Natural killer cell treated with Interleukin-12 subunit alpha and Interleukin-12 subunit beta and Interleukin-15 and Interleukin-18, amount 100 ng/mL, for 72 hours (primary cell): Measurements from ENCODE around the gene SUSD4. TPM values are rescaled to one million over a fixed set of nuclear protein-coding genes. Genes with fewer than 3 reads are reported as not detected.
A peak's percentile ranks its signal among the peaks of the same experiment; 100 is the strongest.

ENCODE experiments used
- ATAC-seq, 2 donors: fragments of 150-1000 bp; cut with Tn5 transposase in 1 of 2; sonication (Bioruptor Pico), chemical (Tn5 transposase) in 1 of 2; 2 replicates each; pipeline ENCODE4 v1.10.0; 2021
- DNase-seq: peaks from one replicate; pipeline ENCODE4 v3.0.0; 2022; ENCODE audit warnings: low spot score
- H3K27ac Mint-ChIP-seq, 2 donors: 1 replicate in 1 of 2; 2 replicates in 1 of 2; pipeline ENCODE4 v1.8.0; 2022; ENCODE audit warnings: mixed read lengths in 2 of 2, mild to moderate bottlenecking in 1 of 2, moderate library complexity in 1 of 2
- H3K27me3 Mint-ChIP-seq, 2 donors: 1 replicate in 1 of 2; 2 replicates in 1 of 2; pipeline ENCODE4 v1.8.0; 2022; ENCODE audit warnings: mixed read lengths in 2 of 2
- H3K36me3 Mint-ChIP-seq: one replicate; pipeline ENCODE4 v1.8.0; 2022; ENCODE audit warnings: mixed read lengths
- H3K4me1 Mint-ChIP-seq, 2 donors: 1 replicate in 1 of 2; 2 replicates in 1 of 2; pipeline ENCODE4 v1.8.0; 2022; ENCODE audit warnings: low read depth in 2 of 2, mixed read lengths in 2 of 2, mild to moderate bottlenecking in 1 of 2
- H3K4me3 Mint-ChIP-seq: one replicate; pipeline ENCODE4 v1.8.0; 2022; ENCODE audit warnings: mixed read lengths
- H3K9me3 Mint-ChIP-seq: 2 replicates; pipeline ENCODE4 v1.8.0; 2022; ENCODE audit warnings: mixed read lengths
- total RNA-seq, 2 donors: library from RNA; stranded (reverse); gene quantifications; one replicate each; pipeline ENCODE4 v1.2.3, GENCODE V29; 2022

Gene SUSD4
- total RNA-seq, 2 donors from 2014 or later, result not detected

DNA sequence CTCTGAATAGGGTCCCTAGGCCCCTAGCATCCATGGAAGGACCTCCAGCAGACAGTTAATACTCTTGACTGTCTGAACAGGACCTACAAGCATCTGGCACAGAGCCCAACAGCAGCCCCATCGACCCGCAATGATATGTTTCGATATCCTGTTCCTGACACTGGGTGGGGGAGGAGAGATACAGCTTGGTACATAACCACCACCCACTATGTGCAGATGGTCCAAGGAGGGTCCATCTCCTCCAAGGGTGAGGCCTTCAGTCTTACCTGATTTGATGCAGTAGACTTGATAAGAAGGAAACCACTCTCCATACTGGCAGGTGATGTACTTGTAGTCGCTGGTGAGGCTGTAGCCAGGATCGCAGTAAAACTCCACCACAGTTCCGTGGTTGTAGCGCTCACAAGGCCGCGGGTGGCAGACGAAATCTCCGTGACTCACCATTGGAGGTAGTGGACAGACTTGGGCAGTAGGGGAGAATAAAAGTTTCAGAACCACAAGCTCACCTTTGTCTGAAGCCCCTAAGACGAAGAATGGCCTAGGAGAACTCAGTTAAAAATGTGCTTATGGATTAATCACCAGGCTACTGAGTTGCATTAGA, 134.9 kb downstream of the SUSD4 start:
- no peaks in the 10 kb centered on the region for H3K9me3 Mint-ChIP-seq
- peaks cover 8 to 17% of the 10 kb centered on the region in 2 donors for H3K4me1 Mint-ChIP-seq
- peaks cover 9 to 15% of the 10 kb centered on the region in 2 donors for H3K27me3 Mint-ChIP-seq
- ATAC-seq (no peak), DNase-seq (no peak)
- no peaks in the 10 kb centered on the region for H3K36me3 Mint-ChIP-seq
- H3K27ac Mint-ChIP-seq, result no peak overlapping the region
- no peak overlapping the region for H3K4me3 Mint-ChIP-seq

DNA sequence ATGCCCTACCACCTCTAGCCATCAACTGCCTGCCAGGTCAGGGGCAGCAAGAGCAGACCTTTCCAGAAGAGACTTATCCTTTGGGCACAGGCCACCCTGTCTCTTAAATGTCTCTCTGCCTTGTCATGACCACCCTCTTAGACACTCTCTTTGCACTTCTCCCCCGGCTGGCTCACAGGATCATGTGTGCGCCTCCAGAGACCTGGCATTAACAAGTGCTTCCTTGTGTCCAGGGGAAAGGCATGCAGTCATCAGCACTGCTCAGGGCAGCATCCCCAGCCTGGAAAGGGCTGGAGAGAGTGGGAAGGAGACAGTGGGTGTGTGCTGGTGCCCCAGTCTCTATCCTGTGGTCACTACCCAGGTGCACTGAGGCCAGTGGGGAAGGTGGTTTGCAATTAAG, 135.8 kb downstream of the SUSD4 start:
- DNase-seq (no peak), ATAC-seq (no peak)
- H3K36me3 Mint-ChIP-seq, result no peaks in the 10 kb centered on the region
- H3K27ac Mint-ChIP-seq, result no peak overlapping the region
- H3K9me3 Mint-ChIP-seq, result no peaks in the 10 kb centered on the region
- no peak overlapping the region for H3K4me3 Mint-ChIP-seq
- peaks cover 9 to 15% of the 10 kb centered on the region in 2 donors for H3K27me3 Mint-ChIP-seq
- peaks cover 8 to 17% of the 10 kb centered on the region in 2 donors for H3K4me1 Mint-ChIP-seq

DNA sequence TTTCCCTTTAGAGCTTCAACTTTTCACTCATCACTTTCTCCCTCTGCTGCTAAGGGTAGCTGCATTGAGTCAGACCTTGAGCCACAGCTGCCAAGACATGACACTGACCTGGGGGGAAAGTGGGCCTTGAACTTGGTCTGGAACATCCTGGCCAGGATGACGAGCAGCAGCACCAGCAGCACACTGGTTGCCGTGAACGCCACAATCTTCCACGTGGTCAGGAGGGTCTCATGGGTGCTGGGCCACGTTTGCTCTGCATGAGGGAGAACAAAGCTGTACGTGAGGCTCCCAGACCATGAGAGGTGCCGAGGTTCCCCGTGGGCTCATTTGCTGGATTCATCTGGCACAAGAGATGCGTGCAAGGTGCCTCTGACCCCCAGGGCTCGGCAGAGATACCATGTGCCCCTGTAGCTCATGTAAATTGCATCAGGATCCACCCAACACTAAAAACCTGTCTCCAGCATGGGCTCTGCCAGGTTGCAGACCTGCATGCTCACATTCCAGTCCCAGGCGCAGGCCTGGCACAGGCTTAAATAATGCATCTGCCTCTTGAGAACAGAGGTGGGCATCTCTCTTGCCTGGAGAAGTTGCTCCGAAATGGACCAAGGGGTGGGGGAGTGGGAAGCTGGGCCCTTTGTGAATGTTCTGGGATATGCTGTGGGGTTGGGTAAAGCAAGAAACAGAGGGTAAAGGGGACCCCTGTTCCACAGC, 136.3 kb downstream of the SUSD4 start:
- Mint-ChIP-seq H3K36me3 (no peaks in the 10 kb centered on the region), H3K9me3 (no peaks in the 10 kb centered on the region), H3K4me3 (no peak overlapping the region), H3K27me3 (peaks cover 9 to 15% of the 10 kb centered on the region in 2 donors), H3K4me1 (peaks cover 8 to 17% of the 10 kb centered on the region in 2 donors), H3K27ac (no peak overlapping the region)
- DNase-seq, result no peak
- ATAC-seq, result no peak

DNA sequence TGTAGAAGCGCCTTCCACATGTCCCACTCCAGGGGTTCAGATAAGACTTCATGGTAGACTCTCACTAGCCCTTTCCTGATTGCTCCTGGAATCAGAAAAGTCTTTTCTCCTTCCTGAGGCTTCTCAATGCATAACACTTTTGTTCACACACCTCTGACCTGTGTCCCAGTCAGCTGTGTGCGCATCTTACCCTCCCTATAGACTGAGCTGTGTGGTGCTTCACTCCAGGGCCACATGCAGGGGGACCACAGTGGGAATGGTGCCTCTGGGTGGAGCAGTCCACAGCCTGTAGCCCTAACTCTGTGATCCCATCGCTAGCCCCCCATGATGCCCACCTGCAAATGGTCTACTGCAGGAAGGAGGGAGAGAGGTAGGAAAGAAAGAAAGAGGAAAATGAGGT, 136.9 kb downstream of the SUSD4 start:
- DNase-seq (no peak), ATAC-seq (no peak)
- H3K9me3 Mint-ChIP-seq, result no peaks in the 10 kb centered on the region
- peaks cover 8 to 17% of the 10 kb centered on the region in 2 donors for H3K4me1 Mint-ChIP-seq
- no peak overlapping the region for H3K4me3 Mint-ChIP-seq
- no peaks in the 10 kb centered on the region for H3K36me3 Mint-ChIP-seq
- H3K27ac Mint-ChIP-seq, result no peak overlapping the region
- H3K27me3 Mint-ChIP-seq, result peaks cover 9 to 15% of the 10 kb centered on the region in 2 donors

DNA sequence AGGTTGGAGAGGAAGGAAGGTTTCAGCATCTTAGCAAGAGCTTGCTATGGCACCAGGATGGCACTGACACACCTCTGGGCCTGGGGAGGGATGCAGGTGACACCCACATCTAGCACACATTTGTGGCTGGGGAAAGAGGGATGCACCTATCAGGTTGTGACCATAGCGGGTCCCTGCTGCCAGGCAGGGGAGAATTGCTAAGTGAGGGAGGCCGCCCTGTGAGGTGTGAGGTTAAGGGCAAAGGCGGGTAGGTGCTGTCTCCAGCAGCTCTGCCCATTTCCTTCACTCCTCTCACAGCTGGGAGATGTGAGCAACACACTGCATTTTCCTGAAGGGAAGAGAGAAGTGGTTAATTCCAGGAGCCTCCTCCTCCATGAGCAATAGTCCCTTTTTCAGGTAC, 137.7 kb downstream of the SUSD4 start:
- peaks cover 8 to 17% of the 10 kb centered on the region in 2 donors for H3K4me1 Mint-ChIP-seq
- H3K27me3 Mint-ChIP-seq, result peaks cover 9 to 15% of the 10 kb centered on the region in 2 donors
- ATAC-seq (peak in 1 of 2 donors; percentile 17), DNase-seq (no peak)
- no peak overlapping the region for H3K27ac Mint-ChIP-seq
- H3K9me3 Mint-ChIP-seq, result no peaks in the 10 kb centered on the region
- no peaks in the 10 kb centered on the region for H3K36me3 Mint-ChIP-seq
- no peak overlapping the region for H3K4me3 Mint-ChIP-seq

DNA sequence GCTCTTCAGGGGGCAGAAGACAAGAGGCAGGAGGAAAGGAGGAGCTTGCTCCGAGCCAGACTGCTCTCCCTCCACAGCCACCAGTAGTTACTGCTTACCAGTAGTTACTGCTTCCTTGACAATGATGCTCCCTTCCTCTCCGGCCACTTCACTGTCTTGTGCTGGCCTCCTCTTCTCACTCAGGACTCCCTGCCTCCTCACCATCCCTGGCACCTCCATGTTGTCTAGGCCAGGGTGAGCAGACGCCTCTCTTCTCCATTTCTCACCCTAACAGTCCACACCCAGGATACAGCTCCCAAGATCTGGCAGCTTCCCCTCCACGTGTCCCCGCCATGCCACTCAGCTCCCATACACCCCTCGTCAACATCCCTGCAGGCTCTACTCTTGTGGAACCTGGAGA, 138.5 kb downstream of the SUSD4 start:
- Mint-ChIP-seq H3K27ac (no peak overlapping the region), H3K27me3 (peaks cover 9 to 17% of the 10 kb centered on the region in 2 donors), H3K4me3 (no peak overlapping the region), H3K4me1 (peaks cover 5 to 13% of the 10 kb centered on the region in 2 donors), H3K9me3 (no peaks in the 10 kb centered on the region), H3K36me3 (no peaks in the 10 kb centered on the region)
- ATAC-seq (no peak), DNase-seq (no peak)

DNA sequence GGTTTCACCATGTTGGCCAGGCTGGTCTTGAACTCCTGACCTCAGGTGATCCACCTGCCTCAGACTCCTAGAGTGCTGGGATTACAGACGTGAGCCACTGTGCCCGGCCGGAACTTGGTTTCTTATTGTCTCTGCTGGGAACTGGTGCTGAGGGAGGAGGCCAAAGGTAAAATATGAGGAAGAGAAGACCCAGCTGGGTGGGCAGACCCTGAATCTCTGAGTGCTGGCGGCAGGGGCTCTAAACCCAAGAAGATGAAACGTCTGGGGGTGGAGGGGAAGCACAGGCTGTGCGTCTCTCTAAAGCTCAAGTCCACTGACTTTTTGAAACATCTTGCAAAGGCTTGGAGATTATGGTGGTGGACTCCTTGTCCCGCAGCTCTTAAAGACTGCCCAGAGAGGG, 138.9 kb downstream of the SUSD4 start:
- H3K27me3 Mint-ChIP-seq, result peaks cover 9 to 16% of the 10 kb centered on the region in 2 donors
- no peak for DNase-seq

DNA sequence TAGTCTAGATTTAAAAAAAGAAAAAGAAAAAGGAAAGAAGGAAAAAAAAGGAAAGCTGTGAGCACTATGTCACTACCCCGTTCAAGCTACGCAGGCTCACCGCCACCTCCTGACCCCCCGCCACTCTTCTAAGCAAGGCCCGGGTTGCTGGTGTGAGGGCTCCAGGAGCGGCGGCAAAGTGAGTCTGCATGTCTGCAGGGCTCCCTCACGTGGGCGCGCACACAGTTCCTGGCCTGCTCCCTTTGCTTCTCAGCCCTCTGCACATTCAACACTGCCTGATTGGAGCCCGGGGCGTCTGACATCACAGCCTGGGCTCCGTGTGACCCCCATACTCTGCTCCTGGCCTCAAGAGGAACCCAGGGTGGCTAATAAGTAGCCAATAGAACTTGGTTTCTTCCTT, 139.5 kb downstream of the SUSD4 start:
- peaks cover 4% of the 10 kb centered on the region for H3K9me3 Mint-ChIP-seq
- DNase-seq (no peak), ATAC-seq (no peak)
- H3K27ac Mint-ChIP-seq, result no peak overlapping the region
- H3K27me3 Mint-ChIP-seq, result peaks cover 9 to 15% of the 10 kb centered on the region in 2 donors
- H3K36me3 Mint-ChIP-seq, result no peaks in the 10 kb centered on the region
- no peak overlapping the region for H3K4me3 Mint-ChIP-seq
- peaks cover 0 to 6% of the 10 kb centered on the region in 2 donors for H3K4me1 Mint-ChIP-seq

More for the DNA sequence above, 138.9 kb downstream of the SUSD4 start:
- Mint-ChIP-seq H3K36me3 (no peaks in the 10 kb centered on the region), H3K4me1 (peaks cover 2 to 9% of the 10 kb centered on the region in 2 donors), H3K27ac (no peak overlapping the region), H3K9me3 (no peaks in the 10 kb centered on the region), H3K4me3 (no peak overlapping the region)
- no peak for ATAC-seq

DNA sequence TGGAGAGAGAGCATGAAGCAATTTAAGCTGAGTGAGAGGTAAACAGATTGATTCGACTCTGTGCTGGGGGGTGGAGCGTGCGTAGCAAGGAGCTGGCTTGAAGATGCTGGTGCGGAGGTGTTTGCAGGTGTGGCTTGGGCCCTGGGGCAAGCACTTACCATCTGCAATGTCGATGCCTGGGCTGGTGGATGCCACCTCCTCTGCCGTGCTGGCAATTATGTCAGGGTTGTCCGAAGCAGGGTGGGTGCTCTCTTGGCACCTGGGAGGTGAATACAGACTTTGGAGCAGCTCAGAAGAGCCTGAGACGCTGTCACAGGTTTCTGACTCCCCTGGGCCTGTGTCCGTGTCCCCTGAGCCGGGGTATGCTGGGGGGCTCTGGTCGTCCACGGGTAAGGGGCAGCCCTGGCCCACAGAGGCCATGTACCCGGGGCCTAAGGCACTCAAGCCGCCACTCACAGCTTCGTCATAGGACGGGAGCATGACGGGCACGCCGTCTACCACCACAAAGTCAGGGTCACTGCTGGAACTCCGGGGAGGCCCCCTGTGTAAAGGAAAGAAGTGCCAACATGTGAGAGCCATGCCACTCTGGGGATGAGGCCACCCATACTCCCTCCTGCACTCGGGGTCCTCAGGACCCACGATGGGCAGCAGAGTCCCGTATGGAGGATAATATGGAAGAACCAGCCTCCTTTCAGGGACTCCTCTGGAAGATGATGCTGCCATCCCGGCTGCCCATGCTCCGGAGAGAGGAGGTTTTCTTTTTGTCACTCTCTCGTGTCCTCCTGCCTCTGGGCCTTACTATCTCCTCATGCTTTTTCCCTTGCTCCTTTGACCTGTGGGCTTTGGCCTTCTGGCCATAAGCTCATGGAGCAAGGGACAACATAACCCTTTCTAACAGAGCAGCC, 140.6 kb downstream of the SUSD4 start:
- DNase-seq (no peak), ATAC-seq (no peak)
- peaks cover 0 to 4% of the 10 kb centered on the region in 2 donors for H3K4me1 Mint-ChIP-seq
- H3K27me3 Mint-ChIP-seq, result peaks cover 9 to 15% of the 10 kb centered on the region in 2 donors
- H3K4me3 Mint-ChIP-seq, result no peak overlapping the region
- peaks cover 6% of the 10 kb centered on the region for H3K36me3 Mint-ChIP-seq
- no peak overlapping the region for H3K27ac Mint-ChIP-seq
- peaks cover 4% of the 10 kb centered on the region for H3K9me3 Mint-ChIP-seq

DNA sequence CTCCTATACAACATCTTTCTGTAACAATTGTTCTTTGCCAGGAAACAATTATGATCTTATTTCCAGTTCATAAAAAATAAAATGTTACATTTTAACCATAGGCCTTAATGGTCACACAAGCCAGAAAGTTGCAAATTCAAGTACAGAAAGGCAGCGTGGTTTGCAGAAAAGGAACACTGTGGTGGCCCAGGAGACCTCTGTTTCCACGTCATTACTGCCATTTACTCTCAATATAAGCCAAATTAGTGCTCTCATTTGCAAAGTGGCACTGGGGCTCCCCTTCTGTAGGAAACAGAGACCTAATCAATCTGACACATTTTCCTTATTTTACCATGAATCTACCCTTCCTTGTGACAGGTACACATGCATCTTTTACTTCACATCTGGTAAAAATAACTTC, 141.6 kb downstream of the SUSD4 start:
- peaks cover 4% of the 10 kb centered on the region for H3K9me3 Mint-ChIP-seq
- H3K4me3 Mint-ChIP-seq, result no peak overlapping the region
- no peak overlapping the region for H3K27ac Mint-ChIP-seq
- peaks cover 9 to 12% of the 10 kb centered on the region in 2 donors for H3K27me3 Mint-ChIP-seq
- peaks cover 6% of the 10 kb centered on the region for H3K36me3 Mint-ChIP-seq
- no peak for ATAC-seq
- peaks cover 0 to under 1% of the 10 kb centered on the region in 2 donors for H3K4me1 Mint-ChIP-seq
- DNase-seq, result no peak

DNA sequence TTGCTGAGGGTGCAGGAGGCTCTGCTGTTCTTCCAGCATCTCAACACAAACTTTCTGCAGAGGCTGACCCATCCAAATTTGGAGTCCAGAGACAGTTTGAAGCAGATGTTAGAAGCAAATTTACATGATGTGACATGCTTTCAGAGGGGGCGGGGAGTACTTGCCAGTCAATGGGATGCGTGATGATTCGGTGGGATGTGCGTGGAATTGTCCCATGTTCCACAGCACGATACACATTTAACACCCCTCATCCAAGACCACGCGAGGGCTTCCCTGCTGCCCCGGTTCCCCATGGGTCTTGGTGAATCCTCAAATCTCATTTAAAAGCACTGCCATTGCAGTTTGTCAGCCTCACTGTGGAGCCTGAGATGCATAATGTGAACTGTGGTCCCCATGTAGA, 142.3 kb downstream of the SUSD4 start:
- H3K9me3 Mint-ChIP-seq, result peaks cover 4% of the 10 kb centered on the region
- no peak for ATAC-seq
- no peak overlapping the region for H3K4me3 Mint-ChIP-seq

DNA sequence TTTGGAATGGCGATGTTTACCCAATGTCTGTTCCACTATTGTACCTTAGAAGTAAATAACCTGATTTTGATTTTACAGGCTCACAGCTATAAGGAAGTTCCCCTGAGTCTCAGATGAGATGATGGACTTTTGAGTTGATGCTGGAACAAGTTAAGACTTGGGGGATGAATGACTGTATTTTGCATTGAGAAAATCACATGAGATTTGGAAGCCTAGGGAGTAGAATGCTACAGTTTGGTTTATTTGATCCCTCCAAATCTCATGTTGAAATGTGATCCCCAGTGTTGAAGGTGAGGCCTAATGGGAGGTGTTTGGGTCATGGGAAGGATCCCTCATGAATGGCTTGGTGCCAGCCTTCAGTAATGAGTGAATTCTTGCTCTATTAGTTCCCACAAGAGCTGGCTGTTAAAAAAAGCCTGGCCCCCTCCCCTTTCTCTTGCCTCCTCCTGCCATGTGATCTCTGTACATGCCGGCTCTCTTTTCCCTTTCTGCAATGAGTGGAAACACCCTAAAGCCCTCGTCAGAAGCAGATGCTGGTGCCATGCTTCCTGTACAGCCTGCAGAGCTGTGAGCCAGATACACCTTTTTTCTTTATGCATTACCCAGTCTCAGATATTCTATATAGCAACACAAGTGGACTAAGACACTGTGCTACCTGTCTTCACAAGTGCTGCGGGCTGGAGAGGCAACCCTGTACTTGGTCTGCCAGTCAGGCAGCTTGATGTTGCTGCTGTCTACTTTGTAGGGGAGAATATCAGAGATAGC, 143.9 kb downstream of the SUSD4 start:
- H3K9me3 Mint-ChIP-seq, result peaks cover 4% of the 10 kb centered on the region
- ATAC-seq, result no peak
- DNase-seq, result no peak
- H3K4me3 Mint-ChIP-seq, result no peak overlapping the region
- H3K27me3 Mint-ChIP-seq, result peaks cover 0 to 6% of the 10 kb centered on the region in 2 donors
- no peaks in the 10 kb centered on the region for H3K4me1 Mint-ChIP-seq
- H3K27ac Mint-ChIP-seq, result no peak overlapping the region
- H3K36me3 Mint-ChIP-seq, result peaks cover 6% of the 10 kb centered on the region

More for the DNA sequence above, 142.3 kb downstream of the SUSD4 start:
- no peak for DNase-seq
- Mint-ChIP-seq H3K36me3 (peaks cover 6% of the 10 kb centered on the region), H3K4me1 (no peaks in the 10 kb centered on the region), H3K27me3 (peaks cover 9% of the 10 kb centered on the region in 2 donors), H3K27ac (no peak overlapping the region)

DNA sequence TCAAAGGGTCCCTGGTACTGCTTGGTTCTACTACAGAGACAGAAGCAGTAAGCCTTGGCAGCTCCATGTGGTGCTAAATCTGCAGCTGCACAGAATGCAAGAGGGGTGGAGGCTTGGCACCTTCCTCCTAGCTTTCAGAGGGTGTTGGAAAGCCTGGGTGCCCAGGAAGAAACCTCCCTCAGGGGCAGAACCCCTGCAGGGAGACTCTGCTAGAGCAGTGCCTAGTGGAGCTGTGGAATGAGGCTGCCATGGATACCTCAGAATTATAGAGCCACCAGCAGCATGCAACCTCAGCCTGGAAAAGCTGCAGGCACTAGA, 144.7 kb downstream of the SUSD4 start:
- ATAC-seq (no peak), DNase-seq (no peak)
- no peaks in the 10 kb centered on the region for H3K4me1 Mint-ChIP-seq
- H3K27me3 Mint-ChIP-seq, result peaks cover 0 to 6% of the 10 kb centered on the region in 2 donors
- H3K9me3 Mint-ChIP-seq, result peaks cover 4% of the 10 kb centered on the region
- H3K36me3 Mint-ChIP-seq, result peaks cover 6% of the 10 kb centered on the region
- no peak overlapping the region for H3K27ac Mint-ChIP-seq
- H3K4me3 Mint-ChIP-seq, result no peak overlapping the region
